SK-N-DZ (cell line): ENCODE measurements around the gene LCE2C. TPM values are rescaled to one million over a fixed set of nuclear protein-coding genes. Genes with fewer than 3 reads are reported as not detected.
A peak's percentile ranks its signal among the peaks of the same experiment; 100 is the strongest.
"Not testable (repeated sequence)": the region's sequence is repeated elsewhere in the genome, so short reads cannot be mapped to it uniquely, and the experiment has no call there.

Experiments
- DNase-seq: peaks from one replicate; pipeline ENCODE4 v3.0.0-alpha.2; 2015; ENCODE audit warnings: low spot score
- polyA plus RNA-seq, 2 experiments: library from polyadenylated mRNA; depleted of rRNA; stranded (reverse); fragments of >200 nt; gene quantifications; 2 replicates each; pipeline ENCODE4 v1.2.3, GENCODE V29; 2014

Gene LCE2C
- not detected in 2 replicates for polyA plus RNA-seq (2014; cell fraction: cytosol; rRNA removed)
- polyA plus RNA-seq (2014; cell fraction: nucleus; rRNA removed), result not detected in 2 replicates

DNA sequence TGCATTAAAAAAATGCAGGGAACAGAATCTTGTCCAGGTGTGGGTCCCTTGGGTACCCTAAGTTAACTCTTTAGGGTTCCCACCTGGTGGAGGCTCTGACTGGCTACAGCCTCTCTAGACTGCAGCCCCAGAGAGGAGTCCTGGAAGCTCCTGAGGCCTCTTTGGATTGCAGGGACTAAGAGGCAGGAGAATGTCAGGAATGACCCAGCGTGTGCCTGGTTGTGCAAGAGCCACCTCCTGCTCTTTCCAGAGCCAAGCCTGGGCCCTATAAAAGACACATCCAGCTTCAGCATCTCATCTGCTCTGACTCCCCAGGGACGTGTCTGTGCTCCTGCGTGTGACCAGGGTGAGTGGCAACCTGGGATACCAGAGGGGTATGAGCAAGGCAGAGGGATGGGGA, at the start of gene LCE2C:
LCE2C (plus strand) TSS at position 297 of the 400 bp plus-strand sequence. CDS start 737 bp downstream, outside the sequence.
- not testable (repeated sequence) for DNase-seq

DNA sequence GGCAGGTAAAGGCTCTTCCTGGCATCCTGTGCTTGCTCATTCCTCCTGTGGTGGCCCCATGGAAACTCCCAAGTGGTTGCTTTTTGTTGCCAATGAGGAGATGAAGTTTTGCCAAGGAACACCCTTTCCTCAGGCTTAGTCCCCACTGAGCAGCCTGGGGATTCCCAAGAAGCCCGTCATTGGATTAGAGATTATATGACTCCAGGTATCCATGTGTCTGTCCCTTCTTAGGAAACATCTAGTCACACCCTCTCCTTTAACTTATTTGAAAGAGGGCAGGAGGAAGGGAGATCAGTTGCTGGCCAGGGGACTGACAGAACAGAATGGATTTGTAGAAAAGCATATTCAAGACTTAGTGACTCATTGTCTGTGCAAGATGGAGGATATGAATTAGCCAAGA, 48.3 kb upstream of the LCE2C start:
- DNase-seq, result no peak

DNA sequence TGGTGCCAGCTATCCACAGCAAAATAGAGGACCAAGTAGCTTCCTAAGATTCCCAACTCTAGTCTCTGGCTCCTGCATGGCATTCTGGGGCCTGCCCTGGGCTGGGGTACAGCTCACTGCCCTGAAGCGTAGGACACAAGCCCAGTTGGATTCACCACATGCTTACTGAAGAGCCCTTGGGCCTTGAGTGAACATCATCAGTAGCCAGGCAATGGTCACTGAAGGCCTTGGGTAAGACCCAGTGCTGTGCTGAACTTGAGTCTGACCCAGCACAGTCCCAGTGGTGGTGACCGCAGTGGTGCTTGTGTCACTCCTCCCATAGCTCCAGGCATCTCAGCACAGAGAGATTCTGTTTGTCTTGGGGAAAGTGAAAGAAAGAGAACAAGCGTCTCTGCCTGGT, 44.5 kb upstream of the LCE2C start:
- DNase-seq, result no peak

GRCh38 chr1:152640351-152640750, 34.7 kb upstream of the LCE2C start:
- no peak for DNase-seq

DNA sequence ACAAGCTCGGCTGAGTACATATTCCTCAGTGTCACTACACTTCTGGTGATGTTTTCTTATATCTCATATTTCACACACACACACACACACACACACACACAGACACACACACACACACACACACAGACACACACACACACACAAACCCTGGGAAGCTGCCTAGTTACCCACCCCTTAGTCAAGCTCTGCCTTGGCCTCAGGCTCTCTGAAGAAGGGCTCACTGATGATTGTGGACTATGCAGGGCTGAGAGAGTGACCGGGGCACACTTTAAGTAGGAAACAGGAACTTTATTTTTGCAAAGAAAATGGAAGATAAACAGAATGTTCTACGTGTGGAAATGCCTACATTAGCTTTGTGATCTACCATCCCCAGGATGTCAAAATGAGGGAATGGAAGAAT, 31.1 kb upstream of the LCE2C start:
- DNase-seq, result no peak

- no peak for DNase-seq
Observed at GRCh38 chr1:152645146-152645545, 29.9 kb upstream of the LCE2C start.

- no peak for DNase-seq
Observed at GRCh38 chr1:152646656-152647055, 28.4 kb upstream of the LCE2C start.

- DNase-seq, result peak; percentile 51
Observed at GRCh38 chr1:152654110-152654509, 21.0 kb upstream of the LCE2C start.

DNA sequence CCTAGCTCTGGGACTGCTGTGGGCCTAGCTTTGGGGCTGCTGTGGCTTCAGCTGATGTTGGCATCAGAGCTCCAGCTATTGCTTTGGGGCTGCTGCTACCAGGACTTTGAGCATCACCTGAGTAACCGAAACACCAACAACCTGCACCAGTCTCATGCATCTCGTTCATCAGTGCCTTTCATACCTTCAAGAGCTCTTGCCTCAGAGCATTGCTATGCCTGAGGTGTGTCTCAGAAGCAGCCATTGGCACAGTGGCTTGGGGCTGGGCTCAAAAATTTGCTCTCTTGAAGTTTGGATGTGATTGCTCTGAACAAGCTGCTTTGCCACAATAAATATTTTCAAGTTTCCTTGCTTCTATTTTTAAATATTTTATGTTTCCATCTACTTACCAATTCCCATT, 18.6 kb upstream of the LCE2C start:
- DNase-seq, result no peak

- no peak for DNase-seq
Observed at GRCh38 chr1:152657677-152658076, 17.4 kb upstream of the LCE2C start.

GRCh38 chr1:152658649-152659048, 16.4 kb upstream of the LCE2C start:
- DNase-seq, result no peak

DNA sequence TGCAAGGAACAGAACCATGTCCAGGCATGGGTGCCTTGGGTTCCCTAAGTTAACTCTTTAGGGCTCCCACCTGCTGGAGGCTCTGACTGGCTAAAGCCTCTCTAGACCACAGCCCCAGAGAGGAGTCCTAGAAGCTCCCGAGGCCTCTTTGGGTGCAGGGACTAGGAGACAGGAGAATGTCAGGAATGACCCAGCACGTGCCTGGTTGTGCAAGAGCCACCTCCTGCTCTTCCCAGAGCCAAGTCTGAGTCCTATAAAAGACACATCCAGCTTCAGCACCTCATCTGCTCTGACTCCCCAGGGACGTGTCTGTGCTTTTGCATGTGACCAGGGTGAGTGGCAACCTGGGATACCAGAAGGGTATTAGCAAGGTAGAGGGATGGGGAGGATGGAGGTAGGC, 12.0 kb upstream of the LCE2C start, which contains the start of gene LCE2D:
LCE2D (plus strand) TSS at position 283 of the 400 bp plus-strand sequence. CDS start 726 bp downstream, outside the sequence.
- no peak for DNase-seq

- not testable (repeated sequence) for DNase-seq
Observed at GRCh38 chr1:152666171-152666570, 8.9 kb upstream of the LCE2C start.

GRCh38 chr1:152667648-152668047, 7.4 kb upstream of the LCE2C start:
- no peak for DNase-seq

DNA sequence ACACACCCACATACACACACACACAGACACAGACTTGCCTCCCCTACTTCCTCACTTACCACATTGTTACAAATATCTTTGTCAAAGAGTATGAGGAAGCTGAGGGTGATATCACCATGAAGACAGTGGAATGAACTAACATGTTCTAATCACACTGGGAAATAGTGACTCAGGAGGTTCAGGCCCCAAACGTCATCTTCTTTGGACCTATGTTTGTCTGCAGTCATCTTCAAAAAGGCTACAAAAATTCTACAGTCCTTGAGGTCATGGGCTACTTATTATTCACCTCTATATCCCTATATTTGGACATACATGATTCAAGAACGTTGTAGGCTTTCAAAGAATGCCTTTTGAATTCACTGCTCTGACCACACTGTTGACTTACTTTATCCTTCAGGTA, 2.1 kb upstream of the LCE2C start:
- DNase-seq, result no peak

DNA sequence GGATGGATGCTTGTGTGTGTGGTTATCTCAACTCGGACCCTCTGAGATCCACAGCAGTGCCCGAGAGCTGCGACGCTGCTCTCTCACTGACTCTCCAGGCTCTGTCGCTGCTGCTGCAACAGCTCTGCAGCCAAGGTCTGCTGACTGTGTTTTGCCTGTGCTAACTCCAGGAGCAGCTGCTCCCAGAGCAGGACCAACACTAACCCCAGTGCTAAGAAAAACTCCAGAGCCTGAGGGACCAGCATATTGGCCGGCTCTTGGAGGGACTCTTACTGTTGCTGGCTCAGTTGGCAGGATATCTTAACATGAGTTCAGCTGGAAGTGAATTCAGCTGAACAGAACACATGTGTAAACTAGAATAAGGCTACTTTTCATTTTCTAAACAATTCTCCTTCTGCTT, 4.4 kb downstream of the LCE2C start:
- no peak for DNase-seq

- DNase-seq, result no peak
Observed at GRCh38 chr1:152681616-152682015, 6.5 kb downstream of the LCE2C start.

DNA sequence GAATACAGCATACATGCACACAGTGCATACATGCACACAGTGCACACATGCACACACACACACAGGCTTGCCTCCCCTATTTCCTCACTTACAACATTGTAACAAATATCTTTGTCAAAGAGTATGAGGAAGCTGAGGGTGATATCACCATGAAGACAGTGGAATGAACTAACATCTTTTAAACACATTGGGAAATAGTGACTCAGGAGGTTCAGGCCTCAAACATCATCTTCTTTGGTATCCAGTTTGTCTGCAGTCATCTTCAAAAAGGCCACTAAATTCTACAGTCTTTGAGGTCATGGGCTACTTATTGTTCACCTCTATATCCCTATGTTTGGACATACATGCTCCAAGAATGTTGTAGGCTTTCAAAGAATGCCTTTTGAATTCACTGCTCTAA, 8.8 kb downstream of the LCE2C start:
- no peak for DNase-seq

GRCh38 chr1:152685823-152686222, 10.7 kb downstream of the LCE2C start, which contains the start of gene LCE2B:
LCE2B (plus strand) TSS chr1:152686123; CDS start chr1:152686844, 721 bp downstream.
- not testable (repeated sequence) for DNase-seq

DNA sequence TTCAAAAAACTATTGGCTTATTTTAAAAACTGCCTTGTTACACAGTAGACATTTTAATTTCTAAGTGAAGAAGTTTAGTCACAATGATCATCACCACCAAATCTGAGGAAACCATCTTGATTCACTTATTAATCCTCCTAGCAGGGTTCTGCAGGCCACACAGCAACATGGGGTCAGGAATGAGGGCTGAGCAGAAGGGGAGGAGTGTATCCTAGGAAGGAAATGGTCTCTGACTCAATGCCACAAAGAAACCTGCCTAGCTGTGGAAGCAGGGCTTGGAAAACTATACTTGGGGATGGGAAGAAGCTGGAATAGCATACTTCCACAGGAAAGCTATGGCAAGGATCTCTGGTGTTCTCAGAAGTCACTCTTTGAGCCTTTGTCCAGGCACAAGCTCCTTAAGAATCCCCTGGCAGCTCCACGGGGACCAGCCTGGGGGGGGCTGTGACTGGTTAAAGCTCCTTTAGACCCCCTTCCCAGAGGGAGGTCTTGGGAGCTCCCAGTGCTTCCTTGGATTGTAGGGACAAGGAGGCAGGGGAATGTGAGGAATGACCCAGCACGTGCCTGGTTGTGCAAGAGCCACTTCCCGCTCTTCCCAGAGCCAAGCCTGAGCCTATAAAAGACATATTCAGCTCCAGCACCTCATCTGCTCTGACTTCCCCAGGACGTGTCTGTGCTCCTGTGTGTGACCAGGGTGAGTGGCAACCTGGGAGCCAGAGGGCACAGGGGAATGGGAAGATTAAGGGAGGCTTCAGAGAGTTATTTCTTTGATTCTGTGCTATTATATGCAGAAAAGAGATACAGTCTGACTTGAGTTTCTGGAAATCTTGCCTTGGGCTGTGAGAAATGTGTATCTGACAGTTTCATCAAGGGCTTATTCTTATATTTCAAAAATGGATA, 22.9 kb downstream of the LCE2C start, which contains the start of gene LCE2A:
LCE2A (plus strand) TSS at position 645 of the 900 bp plus-strand sequence. CDS start 557 bp downstream, outside the sequence.
- DNase-seq, result no peak

DNA sequence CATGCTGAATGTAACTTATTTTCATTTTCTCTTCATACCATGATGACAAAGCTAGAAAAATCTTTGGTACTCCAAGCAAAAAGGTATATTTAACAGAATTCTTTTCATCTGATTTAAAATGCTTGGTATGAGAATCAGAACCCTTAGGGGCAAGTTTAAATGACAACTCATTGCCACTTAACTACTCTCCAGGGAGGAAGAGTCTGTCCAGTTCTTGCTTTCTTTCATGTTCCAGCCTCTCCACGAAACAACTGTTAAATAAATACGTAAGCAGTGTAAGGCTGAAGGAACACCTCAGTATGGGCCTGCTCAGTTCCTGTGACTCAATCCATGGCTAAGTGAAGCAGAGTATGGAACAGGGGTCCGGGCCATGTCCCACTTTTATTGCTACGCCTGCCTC, 24.7 kb downstream of the LCE2C start:
- no peak for DNase-seq

GRCh38 chr1:152707860-152708259, 32.8 kb downstream of the LCE2C start, which contains the start of gene LCE4A:
LCE4A (plus strand) TSS chr1:152708160; CDS start chr1:152709076, 916 bp downstream.
- no peak for DNase-seq

GRCh38 chr1:152718238-152718637, 43.2 kb downstream of the LCE2C start:
- DNase-seq, result no peak
